HepG2 (cell line): ENCODE results near the gene AGT. TPM values are rescaled to one million over a fixed set of nuclear protein-coding genes. Genes with fewer than 3 reads are reported as not detected.

ENCODE experiments used
- BCL6 ChIP-seq: IDR thresholded peaks from 2 replicates; pipeline ENCODE4 v1.6.1; 2016; ENCODE audit warnings: missing genetic modification reagents, missing compliant biosample characterization
- EP300 ChIP-seq, 3 experiments: sonication (generic) in 1 of 3; formaldehyde crosslinking in 1 of 3; IDR thresholded peaks; 2 replicates each; pipeline versions ENCODE4 v1.5.1 to v1.6.1; 2011 to 2020; ENCODE audit warnings: low read depth in 2 of 3, low read length in 2 of 3, borderline replicate concordance in 1 of 3, improper control_type of control experiment in 1 of 3, mild to moderate bottlenecking in 1 of 3, missing genetic modification reagents in 1 of 3, moderate library complexity in 1 of 3
- EZH2 ChIP-seq: conservative IDR thresholded peaks from 2 replicates; pipeline ENCODE4 v1.6.1; 2012; ENCODE audit warnings: mild to moderate bottlenecking, low read depth, low read length, moderate library complexity
- FLYWCH1 ChIP-seq: sonication (generic); formaldehyde crosslinking; IDR thresholded peaks from 2 replicates; pipeline ENCODE4 v1.8.1; 2023; ENCODE audit warnings: mild to moderate bottlenecking, missing genetic modification reagents
- KAT2B ChIP-seq: fragments of 150-350 bp; IDR thresholded peaks from 2 replicates; pipeline ENCODE4 v1.6.1; 2014; ENCODE audit warnings: low read depth, low read length, borderline replicate concordance
- KAT7 ChIP-seq: IDR thresholded peaks from 2 replicates; pipeline ENCODE4 v1.6.1; 2018; ENCODE audit warnings: borderline replicate concordance, missing compliant biosample characterization
- KDM3A ChIP-seq: IDR thresholded peaks from 2 replicates; pipeline ENCODE4 v1.6.1; 2018; ENCODE audit warnings: low read depth, missing compliant biosample characterization
- KDM5B ChIP-seq: sonication (generic); formaldehyde crosslinking; IDR thresholded peaks from 2 replicates; pipeline ENCODE4 v1.4.0; 2020; ENCODE audit warnings: missing genetic modification reagents, mild to moderate bottlenecking, borderline replicate concordance
- MYC ChIP-seq: sonication (generic); formaldehyde crosslinking; IDR thresholded peaks from 2 replicates; pipeline ENCODE4 v1.9.0; 2021; ENCODE audit warnings: missing genetic modification reagents, borderline replicate concordance
- MYNN ChIP-seq: sonication (generic); formaldehyde crosslinking; IDR thresholded peaks from 2 replicates; pipeline ENCODE4 v1.4.0; 2020; ENCODE audit warnings: mild to moderate bottlenecking, low read depth, missing genetic modification reagents
- NFKB2 ChIP-seq: sonication (generic); formaldehyde crosslinking; IDR thresholded peaks from 2 replicates; pipeline ENCODE4 v1.4.0; 2020; ENCODE audit warnings: missing genetic modification reagents, borderline replicate concordance
- NRL ChIP-seq: sonication (generic); formaldehyde crosslinking; IDR thresholded peaks from 2 replicates; pipeline ENCODE4 v1.5.0; 2020; ENCODE audit warnings: missing genetic modification reagents, mild to moderate bottlenecking, moderate library complexity, borderline replicate concordance
- ZNF10 ChIP-seq: sonication (generic); formaldehyde crosslinking; IDR thresholded peaks from 2 replicates; pipeline ENCODE4 v1.4.0; 2020; ENCODE audit warnings: mild to moderate bottlenecking, low read depth, missing genetic modification reagents, borderline replicate concordance
- ZNF24 ChIP-seq: fragments of 450-650 bp; IDR thresholded peaks from 2 replicates; pipeline ENCODE4 v1.6.1; 2017; ENCODE audit warnings: antibody characterized with exemption, mild to moderate bottlenecking
- ZNF430 ChIP-seq: sonication (generic); formaldehyde crosslinking; IDR thresholded peaks from 2 replicates; pipeline ENCODE4 v1.9.0; 2021; ENCODE audit warnings: mild to moderate bottlenecking, missing genetic modification reagents
- ZNF713 ChIP-seq: sonication (generic); formaldehyde crosslinking; IDR thresholded peaks from 2 replicates; pipeline ENCODE4 v1.4.0; 2020; ENCODE audit warnings: mild to moderate bottlenecking, missing genetic modification reagents
- ZNF841 ChIP-seq: sonication (generic); formaldehyde crosslinking; IDR thresholded peaks from 2 replicates; pipeline ENCODE4 v1.8.1; 2023; ENCODE audit warnings: missing genetic modification reagents, borderline replicate concordance
- polyA plus RNA-seq, 8 experiments: library from polyadenylated mRNA; depleted of rRNA in 3 of 8; stranded (reverse) in 7 of 8; unstranded in 1 of 8; fragments of >200 nt; fragmentation: Illumina TruSeq in 4 of 8; extraction: Trizol in 4 of 8; gene quantifications; 2 replicates each; pipeline versions ENCODE4 v1.2.1 to v1.2.3, GENCODE V29; 2011 to 2016; ENCODE audit warnings: low read depth in 4 of 8, missing spikeins in 1 of 8, mixed read lengths in 1 of 8; ENCODE audit not compliant: insufficient read depth in 1 of 8
- total RNA-seq, 5 experiments: library from RNA; depleted of rRNA; stranded (reverse); fragments of >200 nt; fragmentation: Illumina TruSeq; extraction: Trizol; gene quantifications; 2 replicates each; pipeline ENCODE4 v1.2.3, GENCODE V29; 2016; ENCODE audit warnings: low read depth in 1 of 5
- TF ChIP-seq, protein P1 (sequence below): sonication (generic); formaldehyde crosslinking; IDR thresholded peaks from 2 replicates; pipeline ENCODE4 v1.5.1; 2020; ENCODE audit warnings: mild to moderate bottlenecking, missing genetic modification reagents, borderline replicate concordance
- TF ChIP-seq, protein P2 (sequence below): sonication (generic); formaldehyde crosslinking; IDR thresholded peaks from 2 replicates; pipeline ENCODE4 v1.4.0; 2020; ENCODE audit warnings: missing genetic modification reagents, borderline replicate concordance

The AGT gene
- total and polyA plus RNA-seq, 2 of the 13 experiments (the other 11 are each of a cell fraction or from before 2014, with no cell fraction given): 892 to 2,071 TPM

DNA sequence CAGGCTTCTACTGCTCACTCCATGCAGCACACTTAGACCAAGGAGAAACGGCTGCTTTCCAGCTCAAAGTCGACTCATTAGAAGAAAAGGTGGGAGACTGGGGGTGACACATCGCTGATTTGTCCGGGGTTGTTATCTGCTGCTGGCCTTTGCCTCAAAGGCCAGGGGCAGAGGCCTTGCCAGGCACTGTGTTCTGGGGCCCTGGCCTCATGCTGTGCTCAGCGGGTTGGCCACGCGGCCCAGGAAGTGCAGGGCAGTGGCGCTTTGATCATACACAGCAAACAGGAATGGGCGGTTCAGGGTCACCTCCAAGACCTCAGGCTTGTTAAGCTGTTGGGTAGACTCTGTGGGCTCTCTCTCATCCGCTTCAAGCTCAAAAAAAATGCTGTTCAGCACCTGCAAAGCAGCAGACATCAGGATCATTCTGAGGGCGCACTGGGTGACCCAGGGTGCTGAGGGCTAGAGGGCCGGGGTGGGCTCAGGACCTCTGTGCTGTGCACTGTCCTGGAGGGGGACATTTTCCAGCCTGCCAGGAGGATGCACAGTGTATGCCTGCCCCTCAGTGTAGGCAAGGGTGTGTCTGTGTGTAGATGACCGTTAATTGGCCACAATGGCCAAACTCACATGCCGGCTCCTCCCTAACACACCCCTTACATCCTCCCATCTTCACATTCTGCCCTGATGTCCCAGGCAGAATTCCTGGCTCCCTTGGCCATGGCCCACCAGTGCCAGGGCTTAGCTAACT is 10.8 kb downstream of the AGT start (continued):
- TF ChIP-seq ZNF10 (CRISPR knock-in tag) (no peak), KDM5B (CRISPR knock-in tag) (peak; percentile 86), KDM3A (peak; percentile 81), KAT7 (peak; percentile 70; the same call in 1 of the 2 replicates), MYNN (CRISPR knock-in tag) (no peak), MYC (CRISPR knock-in tag) (peak; percentile 99), FLYWCH1 (CRISPR knock-in tag) (peak; percentile 67; the same call in 1 of the 2 replicates), NFKB2 (CRISPR knock-in tag) (peak; percentile 93; the same call in 1 of the 2 replicates), NRL (peak; percentile 38; the same call in 1 of the 2 replicates), ZNF713 (CRISPR knock-in tag) (no peak), BCL6 (peak; percentile 92), ZNF24 (0 out of 2 replicates have a peak, but pooled peaks have one; percentile 19), ZNF841 (CRISPR knock-in tag) (no peak), EZH2 (no peak), EP300 (IDR thresholded peaks at IDR 0.05; ENCODE audit: low read depth in 2 of 2, low read length in 2 of 2) (peak in 1 of 2 experiments; percentile 94; a peak in 3 of 4 replicates), EP300 (CRISPR knock-in tag; IDR thresholded peaks at IDR 0.05; ENCODE audit: borderline replicate concordance) (peak; percentile 95), ZNF430 (peak; percentile 68; the same call in 1 of the 2 replicates), KAT2B (no peak)
- TF ChIP-seq, protein P1, sequence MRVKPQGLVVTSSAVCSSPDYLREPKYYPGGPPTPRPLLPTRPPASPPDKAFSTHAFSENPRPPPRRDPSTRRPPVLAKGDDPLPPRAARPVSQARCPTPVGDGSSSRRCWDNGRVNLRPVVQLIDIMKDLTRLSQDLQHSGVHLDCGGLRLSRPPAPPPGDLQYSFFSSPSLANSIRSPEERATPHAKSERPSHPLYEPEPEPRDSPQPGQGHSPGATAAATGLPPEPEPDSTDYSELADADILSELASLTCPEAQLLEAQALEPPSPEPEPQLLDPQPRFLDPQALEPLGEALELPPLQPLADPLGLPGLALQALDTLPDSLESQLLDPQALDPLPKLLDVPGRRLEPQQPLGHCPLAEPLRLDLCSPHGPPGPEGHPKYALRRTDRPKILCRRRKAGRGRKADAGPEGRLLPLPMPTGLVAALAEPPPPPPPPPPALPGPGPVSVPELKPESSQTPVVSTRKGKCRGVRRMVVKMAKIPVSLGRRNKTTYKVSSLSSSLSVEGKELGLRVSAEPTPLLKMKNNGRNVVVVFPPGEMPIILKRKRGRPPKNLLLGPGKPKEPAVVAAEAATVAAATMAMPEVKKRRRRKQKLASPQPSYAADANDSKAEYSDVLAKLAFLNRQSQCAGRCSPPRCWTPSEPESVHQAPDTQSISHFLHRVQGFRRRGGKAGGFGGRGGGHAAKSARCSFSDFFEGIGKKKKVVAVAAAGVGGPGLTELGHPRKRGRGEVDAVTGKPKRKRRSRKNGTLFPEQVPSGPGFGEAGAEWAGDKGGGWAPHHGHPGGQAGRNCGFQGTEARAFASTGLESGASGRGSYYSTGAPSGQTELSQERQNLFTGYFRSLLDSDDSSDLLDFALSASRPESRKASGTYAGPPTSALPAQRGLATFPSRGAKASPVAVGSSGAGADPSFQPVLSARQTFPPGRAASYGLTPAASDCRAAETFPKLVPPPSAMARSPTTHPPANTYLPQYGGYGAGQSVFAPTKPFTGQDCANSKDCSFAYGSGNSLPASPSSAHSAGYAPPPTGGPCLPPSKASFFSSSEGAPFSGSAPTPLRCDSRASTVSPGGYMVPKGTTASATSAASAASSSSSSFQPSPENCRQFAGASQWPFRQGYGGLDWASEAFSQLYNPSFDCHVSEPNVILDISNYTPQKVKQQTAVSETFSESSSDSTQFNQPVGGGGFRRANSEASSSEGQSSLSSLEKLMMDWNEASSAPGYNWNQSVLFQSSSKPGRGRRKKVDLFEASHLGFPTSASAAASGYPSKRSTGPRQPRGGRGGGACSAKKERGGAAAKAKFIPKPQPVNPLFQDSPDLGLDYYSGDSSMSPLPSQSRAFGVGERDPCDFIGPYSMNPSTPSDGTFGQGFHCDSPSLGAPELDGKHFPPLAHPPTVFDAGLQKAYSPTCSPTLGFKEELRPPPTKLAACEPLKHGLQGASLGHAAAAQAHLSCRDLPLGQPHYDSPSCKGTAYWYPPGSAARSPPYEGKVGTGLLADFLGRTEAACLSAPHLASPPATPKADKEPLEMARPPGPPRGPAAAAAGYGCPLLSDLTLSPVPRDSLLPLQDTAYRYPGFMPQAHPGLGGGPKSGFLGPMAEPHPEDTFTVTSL: peak; percentile 89
- TF ChIP-seq, protein P2, sequence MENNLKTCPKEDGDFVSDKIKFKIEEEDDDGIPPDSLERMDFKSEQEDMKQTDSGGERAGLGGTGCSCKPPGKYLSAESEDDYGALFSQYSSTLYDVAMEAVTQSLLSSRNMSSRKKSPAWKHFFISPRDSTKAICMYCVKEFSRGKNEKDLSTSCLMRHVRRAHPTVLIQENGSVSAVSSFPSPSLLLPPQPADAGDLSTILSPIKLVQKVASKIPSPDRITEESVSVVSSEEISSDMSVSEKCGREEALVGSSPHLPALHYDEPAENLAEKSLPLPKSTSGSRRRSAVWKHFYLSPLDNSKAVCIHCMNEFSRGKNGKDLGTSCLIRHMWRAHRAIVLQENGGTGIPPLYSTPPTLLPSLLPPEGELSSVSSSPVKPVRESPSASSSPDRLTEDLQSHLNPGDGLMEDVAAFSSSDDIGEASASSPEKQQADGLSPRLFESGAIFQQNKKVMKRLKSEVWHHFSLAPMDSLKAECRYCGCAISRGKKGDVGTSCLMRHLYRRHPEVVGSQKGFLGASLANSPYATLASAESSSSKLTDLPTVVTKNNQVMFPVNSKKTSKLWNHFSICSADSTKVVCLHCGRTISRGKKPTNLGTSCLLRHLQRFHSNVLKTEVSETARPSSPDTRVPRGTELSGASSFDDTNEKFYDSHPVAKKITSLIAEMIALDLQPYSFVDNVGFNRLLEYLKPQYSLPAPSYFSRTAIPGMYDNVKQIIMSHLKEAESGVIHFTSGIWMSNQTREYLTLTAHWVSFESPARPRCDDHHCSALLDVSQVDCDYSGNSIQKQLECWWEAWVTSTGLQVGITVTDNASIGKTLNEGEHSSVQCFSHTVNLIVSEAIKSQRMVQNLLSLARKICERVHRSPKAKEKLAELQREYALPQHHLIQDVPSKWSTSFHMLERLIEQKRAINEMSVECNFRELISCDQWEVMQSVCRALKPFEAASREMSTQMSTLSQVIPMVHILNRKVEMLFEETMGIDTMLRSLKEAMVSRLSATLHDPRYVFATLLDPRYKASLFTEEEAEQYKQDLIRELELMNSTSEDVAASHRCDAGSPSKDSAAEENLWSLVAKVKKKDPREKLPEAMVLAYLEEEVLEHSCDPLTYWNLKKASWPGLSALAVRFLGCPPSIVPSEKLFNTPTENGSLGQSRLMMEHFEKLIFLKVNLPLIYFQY (CRISPR knock-in tag): peak; percentile 97
